HepG2 (cell line): Measurements from ENCODE around the gene SNAPIN. TPM values are rescaled to one million over a fixed set of nuclear protein-coding genes. Genes with fewer than 3 reads are reported as not detected.
A peak's percentile ranks its signal among the peaks of the same experiment; 100 is the strongest.

Experiments
- CEBPB ChIP-seq: IDR thresholded peaks from 2 replicates; pipeline ENCODE4 v1.6.1; 2011; ENCODE audit warnings: low read depth, low read length, improper control_type of control experiment, borderline replicate concordance
- CEBPZ ChIP-seq: IDR thresholded peaks from 2 replicates; pipeline ENCODE4 v1.6.1; 2012; ENCODE audit warnings: low read length, improper control_type of control experiment
- MAFK ChIP-seq, 2 experiments: IDR thresholded peaks in 1 of 2; conservative IDR thresholded peaks in 1 of 2; 2 replicates each; pipeline ENCODE4 v1.6.1; 2011; ENCODE audit warnings: improper control_type of control experiment in 2 of 2, low read length in 2 of 2
- MTF2 ChIP-seq: sonication (generic); formaldehyde crosslinking; IDR thresholded peaks from 2 replicates; pipeline ENCODE4 v1.5.0; 2020; ENCODE audit warnings: missing genetic modification reagents, borderline replicate concordance
- RBAK ChIP-seq: sonication (generic); formaldehyde crosslinking; IDR thresholded peaks from 2 replicates; pipeline ENCODE4 v1.5.1; 2020; ENCODE audit warnings: mild to moderate bottlenecking, missing genetic modification reagents
- REST ChIP-seq, 2 experiments: IDR thresholded peaks; 2 replicates each; pipeline ENCODE4 v1.6.1; 2011 to 2012; ENCODE audit warnings: low read length in 2 of 2, borderline replicate concordance in 1 of 2, low read depth in 1 of 2, mild to moderate bottlenecking in 1 of 2, moderate library complexity in 1 of 2
- RNF2 ChIP-seq: fragments of 450-650 bp; conservative IDR thresholded peaks from 2 replicates; pipeline ENCODE4 v1.6.1; 2016; ENCODE audit warnings: low read depth
- SIX1 ChIP-seq: sonication (generic); formaldehyde crosslinking; IDR thresholded peaks from 2 replicates; pipeline ENCODE4 v1.4.0; 2020; ENCODE audit warnings: missing genetic modification reagents, borderline replicate concordance
- SP140L ChIP-seq: sonication (generic); formaldehyde crosslinking; IDR thresholded peaks from 2 replicates; pipeline ENCODE4 v1.4.0; 2020; ENCODE audit warnings: missing genetic modification reagents, borderline replicate concordance
- ZNF180 ChIP-seq: sonication (generic); formaldehyde crosslinking; IDR thresholded peaks from 2 replicates; pipeline ENCODE4 v1.4.0; 2020; ENCODE audit warnings: low read depth, missing genetic modification reagents, borderline replicate concordance
- ZNF296 ChIP-seq: sonication (generic); formaldehyde crosslinking; conservative IDR thresholded peaks from 2 replicates; pipeline ENCODE4 v1.5.0; 2020; ENCODE audit warnings: mild to moderate bottlenecking, missing genetic modification reagents
- ZNF430 ChIP-seq: sonication (generic); formaldehyde crosslinking; IDR thresholded peaks from 2 replicates; pipeline ENCODE4 v1.9.0; 2021; ENCODE audit warnings: mild to moderate bottlenecking, missing genetic modification reagents
- ZNF512 ChIP-seq: sonication (generic); formaldehyde crosslinking; IDR thresholded peaks from 2 replicates; pipeline ENCODE4 v1.4.0; 2020; ENCODE audit warnings: mild to moderate bottlenecking, missing genetic modification reagents
- ZNF543 ChIP-seq: sonication (generic); formaldehyde crosslinking; IDR thresholded peaks from 2 replicates; pipeline ENCODE4 v1.4.0; 2020; ENCODE audit warnings: mild to moderate bottlenecking, missing genetic modification reagents
- ZNF670 ChIP-seq: sonication (generic); formaldehyde crosslinking; IDR thresholded peaks from 2 replicates; pipeline ENCODE4 v1.8.0; 2022; ENCODE audit warnings: mild to moderate bottlenecking, missing genetic modification reagents, borderline replicate concordance
- ZNF678 ChIP-seq: sonication (generic); formaldehyde crosslinking; IDR thresholded peaks from 2 replicates; pipeline ENCODE4 v1.4.0; 2020; ENCODE audit warnings: mild to moderate bottlenecking, missing genetic modification reagents
- ZSCAN30 ChIP-seq: sonication (generic); formaldehyde crosslinking; IDR thresholded peaks from 2 replicates; pipeline ENCODE4 v1.5.0; 2020; ENCODE audit warnings: mild to moderate bottlenecking, missing genetic modification reagents
- polyA plus RNA-seq, 8 experiments: library from polyadenylated mRNA; depleted of rRNA in 3 of 8; stranded (reverse) in 7 of 8; unstranded in 1 of 8; fragments of >200 nt; fragmentation: Illumina TruSeq in 4 of 8; extraction: Trizol in 4 of 8; gene quantifications; 2 replicates each; pipeline versions ENCODE4 v1.2.1 to v1.2.3, GENCODE V29; 2011 to 2016; ENCODE audit warnings: low read depth in 4 of 8, missing spikeins in 1 of 8, mixed read lengths in 1 of 8; ENCODE audit not compliant: insufficient read depth in 1 of 8
- total RNA-seq, 5 experiments: library from RNA; depleted of rRNA; stranded (reverse); fragments of >200 nt; fragmentation: Illumina TruSeq; extraction: Trizol; gene quantifications; 2 replicates each; pipeline ENCODE4 v1.2.3, GENCODE V29; 2016; ENCODE audit warnings: low read depth in 1 of 5

SNAPIN gene
- total and polyA plus RNA-seq, 2 of the 13 experiments (the other 11 are each of a cell fraction or from before 2014, with no cell fraction given): 23.9 to 25.7 TPM

GRCh38 chr1:153670859-153671627, 12.5 kb downstream of the SNAPIN start, which contains the start of gene ILF2 (continued):
- no peak for TF ChIP-seq ZNF512 (CRISPR knock-in tag)
- TF ChIP-seq ZNF180: no peak
- no peak for TF ChIP-seq ZNF296
- no peak for TF ChIP-seq SIX1 (CRISPR knock-in tag)
- no peak; the same call in 1 of the 2 replicates for TF ChIP-seq RNF2
- TF ChIP-seq ZNF430 (CRISPR knock-in tag): peak; percentile 11; the same call in 1 of the 2 replicates
- no peak for TF ChIP-seq MAFK (conservative IDR thresholded peaks at IDR 0.05 in 1 of 2, IDR thresholded peaks at IDR 0.05 in 1 of 2; ENCODE audit: low read length in 2 of 2)
- no peak for TF ChIP-seq MTF2
- no peak for TF ChIP-seq CEBPB
- TF ChIP-seq REST (IDR thresholded peaks at IDR 0.05; ENCODE audit: borderline replicate concordance in 1 of 2, low read depth in 1 of 2, low read length in 2 of 2): peak in 1 of 2 experiments; percentile 35; a peak in 1 of 4 replicates
- TF ChIP-seq RBAK: no peak
- peak; percentile 62; the same call in 1 of the 2 replicates for TF ChIP-seq ZSCAN30 (CRISPR knock-in tag)
- peak; percentile 71; the same call in 1 of the 2 replicates for TF ChIP-seq ZNF670 (CRISPR knock-in tag)
- TF ChIP-seq CEBPZ: no peak
- TF ChIP-seq ZNF678 (CRISPR knock-in tag): no peak
- no peak; the same call in 1 of the 2 replicates for TF ChIP-seq SP140L
- no peak for TF ChIP-seq ZNF543 (CRISPR knock-in tag)
